Peyer's patch (tissue), 4 donors: ENCODE results near the gene OSTM1. TPM values are rescaled to one million over a fixed set of nuclear protein-coding genes. Genes with fewer than 3 reads are reported as not detected.
A peak's percentile ranks its signal among the peaks of the same experiment; 100 is the strongest.
"Not testable (repeated sequence)": the region's sequence is repeated elsewhere in the genome, so short reads cannot be mapped to it uniquely, and the experiment has no call there.

Source experiments
- DNase-seq, 3 donors: peaks; one replicate each; pipeline ENCODE4 v3.0.0-alpha.2; 2017 to 2019
- H3K27ac ChIP-seq, 4 donors: fragments of 200-600 bp; sonication (generic); one replicate each; pipeline ENCODE4 v1.5.1; 2016 to 2019
- H3K27me3 ChIP-seq, 2 donors: fragments of 200-600 bp; sonication (generic); one replicate each; pipeline ENCODE4 v1.5.1; 2019
- H3K36me3 ChIP-seq, 3 donors: fragments of 200-600 bp; sonication (generic); one replicate each; pipeline ENCODE4 v1.5.1; 2016 to 2019
- H3K4me1 ChIP-seq, 4 donors: fragments of 200-600 bp; sonication (generic); one replicate each; pipeline ENCODE4 v1.5.1; 2016 to 2019
- H3K4me3 ChIP-seq, 4 donors: fragments of 200-600 bp; sonication (generic); 1 replicate in 3 of 4; 2 replicates in 1 of 4; pipeline ENCODE4 v1.5.1; 2016 to 2019; ENCODE audit warnings: mild to moderate bottlenecking in 1 of 4
- H3K9me3 ChIP-seq, 4 donors: fragments of 200-600 bp; sonication (generic); one replicate each; pipeline ENCODE4 v1.5.1; 2016 to 2019; ENCODE audit warnings: mild to moderate bottlenecking in 1 of 4
- CTCF ChIP-seq, 6 experiments: fragments of 450-650 bp in 4 of 6; fragments of 200-600 bp in 2 of 6; sonication (generic) in 1 of 6; IDR thresholded peaks; one replicate each; pipeline ENCODE4 v1.5.1; 2017 to 2019; ENCODE audit warnings: antibody characterized with exemption in 6 of 6, mild to moderate bottlenecking in 3 of 6, moderate library complexity in 1 of 6
- POLR2A ChIP-seq, 2 donors: fragments of 450-650 bp; IDR thresholded peaks; one replicate each; pipeline ENCODE4 v1.5.1; 2017; ENCODE audit warnings: antibody characterized with exemption in 2 of 2, mild to moderate bottlenecking in 2 of 2, moderate library complexity in 2 of 2
- total RNA-seq, 4 donors: library from RNA; depleted of rRNA; stranded (reverse); fragments of >200 nt; gene quantifications; one replicate each; pipeline ENCODE4 v1.1.0, GENCODE V29; 2016

Gene OSTM1
- total RNA-seq, 4 donors from 2014 or later, result 25.6 to 47.0 (median 36.6) TPM

DNA sequence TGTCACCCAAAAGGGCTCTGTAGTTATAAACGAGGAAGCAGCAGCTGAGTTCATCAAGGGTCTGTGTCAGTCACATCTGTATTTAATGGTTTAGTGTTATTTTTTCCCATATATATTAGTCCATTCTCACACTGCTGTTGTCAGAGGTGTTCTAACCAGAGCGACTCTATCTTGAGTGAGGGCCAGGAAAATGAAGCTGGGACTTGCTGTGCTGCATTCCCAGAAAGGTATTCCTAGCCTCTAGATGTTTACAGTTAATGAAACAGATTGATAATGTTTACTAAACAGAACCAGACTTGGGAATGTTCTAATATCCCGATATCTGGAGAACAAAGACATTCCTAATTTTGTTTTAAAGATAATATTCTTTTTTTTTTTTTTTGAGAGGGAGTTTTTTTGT lies 68.6 kb downstream of the OSTM1 start:
- DNase-seq, result no peak
- H3K27me3 ChIP-seq, result no peaks in the 10 kb centered on the region
- TF ChIP-seq POLR2A (IDR thresholded peaks at IDR 0.05) (no peak), CTCF (IDR thresholded peaks at IDR 0.05) (no peak)
- H3K9me3 ChIP-seq, result peaks cover 0 to 4% (median 0%) of the 10 kb centered on the region in 4 donors
- H3K36me3 ChIP-seq, result no peaks in the 10 kb centered on the region
- H3K27ac ChIP-seq, result no peak overlapping the region
- no peak overlapping the region for H3K4me3 ChIP-seq
- H3K4me1 ChIP-seq, result peaks cover 0 to 5% (median 0%) of the 10 kb centered on the region in 4 donors

GRCh38 chr6:108004861-108005260 lies 69.7 kb downstream of the OSTM1 start:
- Histone ChIP-seq H3K9me3 (peaks cover 0 to 4% (median 0%) of the 10 kb centered on the region in 4 donors), H3K4me1 (peaks cover 0 to 5% (median 0%) of the 10 kb centered on the region in 4 donors), H3K27ac (no peak overlapping the region), H3K36me3 (no peaks in the 10 kb centered on the region), H3K27me3 (no peaks in the 10 kb centered on the region), H3K4me3 (no peak overlapping the region)
- DNase-seq, result no peak
- no peak for TF ChIP-seq CTCF (IDR thresholded peaks at IDR 0.05)
- TF ChIP-seq POLR2A (IDR thresholded peaks at IDR 0.05), result no peak

- no peaks in the 10 kb centered on the region for H3K27me3 ChIP-seq
- H3K9me3 ChIP-seq, result no peaks in the 10 kb centered on the region
- peak overlapping the region in 3 of 4 donors; percentile 70 to 95 (median 89) for H3K27ac ChIP-seq
- peak; percentile 14 to 68 for TF ChIP-seq POLR2A (IDR thresholded peaks at IDR 0.05)
- no peak for TF ChIP-seq CTCF (IDR thresholded peaks at IDR 0.05)
- H3K4me1 ChIP-seq, result peaks cover 0 to 5% (median 0%) of the 10 kb centered on the region in 4 donors
- H3K4me3 ChIP-seq, result peak overlapping the region in 2 of 4 donors; percentile 1 to 30
- DNase-seq, result peak in 2 of 3 donors; percentile 69 to 78
- H3K36me3 ChIP-seq, result no peaks in the 10 kb centered on the region
These were observed 71.9 kb downstream of the OSTM1 start for GRCh38 chr6:108002365-108003221.

- DNase-seq, result peak in 1 of 3 donors; percentile 53
- Histone ChIP-seq H3K4me3 (no peak overlapping the region), H3K9me3 (no peaks in the 10 kb centered on the region), H3K27me3 (no peaks in the 10 kb centered on the region), H3K27ac (peak overlapping the region in 3 of 4 donors; percentile 70 to 95 (median 89)), H3K4me1 (peaks cover 0 to 5% (median 0%) of the 10 kb centered on the region in 4 donors), H3K36me3 (no peaks in the 10 kb centered on the region)
- no peak for TF ChIP-seq CTCF (IDR thresholded peaks at IDR 0.05)
- no peak for TF ChIP-seq POLR2A (IDR thresholded peaks at IDR 0.05)
These were observed 72.8 kb downstream of the OSTM1 start for GRCh38 chr6:108001696-108002231.

DNA sequence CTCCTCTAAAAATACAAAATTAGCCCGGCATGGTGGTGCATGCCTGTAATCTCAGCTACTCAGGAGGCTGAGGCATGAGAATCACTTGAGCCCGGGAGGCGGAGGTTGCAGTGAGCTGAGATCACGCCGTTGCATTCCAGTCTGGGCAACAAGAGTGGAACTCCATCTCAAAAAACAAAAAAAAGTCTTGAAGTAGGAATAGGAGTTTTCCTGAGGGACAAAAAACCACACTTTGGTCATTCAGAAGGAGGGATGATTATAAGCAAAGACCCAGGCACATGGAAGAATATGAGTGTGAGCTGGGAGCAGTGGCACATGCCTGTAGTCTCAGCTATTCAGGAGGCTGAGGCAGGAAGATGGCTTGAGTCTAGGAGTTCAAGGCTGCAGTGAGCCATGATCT lies 74.3 kb downstream of the OSTM1 start:
- H3K4me1 ChIP-seq, H3K4me3 ChIP-seq, H3K27me3 ChIP-seq, H3K36me3 ChIP-seq, H3K27ac ChIP-seq, H3K9me3 ChIP-seq, DNase-seq: not testable (repeated sequence)

GRCh38 chr6:107999341-107999740 lies 75.2 kb downstream of the OSTM1 start:
- H3K27me3 ChIP-seq, result no peaks in the 10 kb centered on the region
- H3K36me3 ChIP-seq, result no peaks in the 10 kb centered on the region
- H3K4me3 ChIP-seq, result no peak overlapping the region
- peaks cover 0 to 5% (median 0%) of the 10 kb centered on the region in 4 donors for H3K4me1 ChIP-seq
- no peak for DNase-seq
- H3K27ac ChIP-seq, result no peak overlapping the region
- TF ChIP-seq POLR2A (IDR thresholded peaks at IDR 0.05) (no peak), CTCF (IDR thresholded peaks at IDR 0.05) (no peak)
- H3K9me3 ChIP-seq, result no peaks in the 10 kb centered on the region
